Measurements from ENCODE around the gene ZNF391. TPM values are rescaled to one million over a fixed set of nuclear protein-coding genes. Genes with fewer than 3 reads are reported as not detected.
A peak's percentile ranks its signal among the peaks of the same experiment; 100 is the strongest.
"Not testable (repeated sequence)": the region's sequence is repeated elsewhere in the genome, so short reads cannot be mapped to it uniquely, and the experiment has no call there.

Gene ZNF391
- 2.1 TPM for total RNA-seq

- H3K36me3 ChIP-seq (ENCODE audit: control insufficient read depth in 3 of 3, insufficient read depth in 3 of 3, low read length in 3 of 3), result no peaks in the 10 kb centered on the region
- H3K9ac ChIP-seq (ENCODE audit: low read depth in 1 of 3, low read length in 3 of 3), result peak within 1 kb of the TSS; percentile 58 to 92 (median 82)
- no peak within 1 kb of the TSS for H3K27ac ChIP-seq (ENCODE audit: low read depth, low read length)
- H3K4me3 ChIP-seq (ENCODE audit: low read length in 3 of 3), result peak within 1 kb of the TSS; percentile 87 to 97 (median 93)
- H3K9me3 ChIP-seq (ENCODE audit: control insufficient read depth in 3 of 3, low read length in 3 of 3), result no peaks in the 10 kb centered on the region
- peaks cover 4 to 14% (median 6%) of the 10 kb centered on the region in 3 donors for H3K4me1 ChIP-seq (ENCODE audit: control insufficient read depth in 3 of 3, insufficient read depth in 3 of 3, low read length in 3 of 3)
- no peaks in the 10 kb centered on the region for H3K27me3 ChIP-seq (ENCODE audit: control insufficient read depth in 3 of 3, insufficient read depth in 3 of 3, low read length in 3 of 3)
Observed at GRCh38 chr6:27388293-27389197, at the start of gene ZNF391. Gene ZNF391 (plus strand): TSS chr6:27388759. CDS start chr6:27400371, 11,612 bp downstream.

- no peak overlapping the region for H3K4me3 ChIP-seq (ENCODE audit: low read length in 3 of 3)
- peaks cover 0 to 3% (median 3%) of the 10 kb centered on the region in 3 donors for H3K9me3 ChIP-seq (ENCODE audit: control insufficient read depth in 3 of 3, low read length in 3 of 3)
- no peaks in the 10 kb centered on the region for H3K36me3 ChIP-seq (ENCODE audit: control insufficient read depth in 3 of 3, insufficient read depth in 3 of 3, low read length in 3 of 3)
- H3K27me3 ChIP-seq (ENCODE audit: control insufficient read depth in 3 of 3, insufficient read depth in 3 of 3, low read length in 3 of 3), result no peaks in the 10 kb centered on the region
- H3K4me1 ChIP-seq (ENCODE audit: control insufficient read depth in 3 of 3, insufficient read depth in 3 of 3, low read length in 3 of 3), result no peaks in the 10 kb centered on the region
- H3K27ac ChIP-seq (ENCODE audit: low read depth, low read length), result no peak overlapping the region
- no peak overlapping the region for H3K9ac ChIP-seq (ENCODE audit: low read depth in 1 of 3, low read length in 3 of 3)
Observed at GRCh38 chr6:27352850-27353249, 35.7 kb upstream of the ZNF391 start.

GRCh38 chr6:27358786-27359185 lies 29.8 kb upstream of the ZNF391 start:
- Histone ChIP-seq H3K27me3 (ENCODE audit: control insufficient read depth in 3 of 3, insufficient read depth in 3 of 3, low read length in 3 of 3) (no peaks in the 10 kb centered on the region), H3K4me3 (ENCODE audit: low read length in 3 of 3) (peak overlapping the region in 1 of 3 donors; percentile 3), H3K9ac (ENCODE audit: low read depth in 1 of 3, low read length in 3 of 3) (no peak overlapping the region), H3K27ac (ENCODE audit: low read depth, low read length) (no peak overlapping the region), H3K9me3 (ENCODE audit: control insufficient read depth in 3 of 3, low read length in 3 of 3) (peaks cover 4 to 13% (median 5%) of the 10 kb centered on the region in 3 donors), H3K36me3 (ENCODE audit: control insufficient read depth in 3 of 3, insufficient read depth in 3 of 3, low read length in 3 of 3) (peaks cover 17 to 42% (median 17%) of the 10 kb centered on the region in 3 donors), H3K4me1 (ENCODE audit: control insufficient read depth in 3 of 3, insufficient read depth in 3 of 3, low read length in 3 of 3) (no peaks in the 10 kb centered on the region)

GRCh38 chr6:27359231-27359630 lies 29.3 kb upstream of the ZNF391 start:
- H3K27ac ChIP-seq (ENCODE audit: low read depth, low read length), result no peak overlapping the region
- H3K4me1 ChIP-seq (ENCODE audit: control insufficient read depth in 3 of 3, insufficient read depth in 3 of 3, low read length in 3 of 3), result no peaks in the 10 kb centered on the region
- peaks cover 17 to 42% (median 17%) of the 10 kb centered on the region in 3 donors for H3K36me3 ChIP-seq (ENCODE audit: control insufficient read depth in 3 of 3, insufficient read depth in 3 of 3, low read length in 3 of 3)
- H3K4me3 ChIP-seq (ENCODE audit: low read length in 3 of 3), result peak overlapping the region in 1 of 3 donors; percentile 3
- H3K9me3 ChIP-seq (ENCODE audit: control insufficient read depth in 3 of 3, low read length in 3 of 3), result peaks cover 4 to 13% (median 5%) of the 10 kb centered on the region in 3 donors
- H3K9ac ChIP-seq (ENCODE audit: low read depth in 1 of 3, low read length in 3 of 3), result no peak overlapping the region
- H3K27me3 ChIP-seq (ENCODE audit: control insufficient read depth in 3 of 3, insufficient read depth in 3 of 3, low read length in 3 of 3), result no peaks in the 10 kb centered on the region

- no peak overlapping the region for H3K27ac ChIP-seq (ENCODE audit: low read depth, low read length)
- H3K4me3 ChIP-seq (ENCODE audit: low read length in 3 of 3), result no peak overlapping the region
- no peaks in the 10 kb centered on the region for H3K4me1 ChIP-seq (ENCODE audit: control insufficient read depth in 3 of 3, insufficient read depth in 3 of 3, low read length in 3 of 3)
- no peak overlapping the region for H3K9ac ChIP-seq (ENCODE audit: low read depth in 1 of 3, low read length in 3 of 3)
- H3K36me3 ChIP-seq (ENCODE audit: control insufficient read depth in 3 of 3, insufficient read depth in 3 of 3, low read length in 3 of 3), result peaks cover 3 to 8% (median 4%) of the 10 kb centered on the region in 3 donors
- H3K9me3 ChIP-seq (ENCODE audit: control insufficient read depth in 3 of 3, low read length in 3 of 3), result peaks cover 0 to 2% (median 0%) of the 10 kb centered on the region in 3 donors
- no peaks in the 10 kb centered on the region for H3K27me3 ChIP-seq (ENCODE audit: control insufficient read depth in 3 of 3, insufficient read depth in 3 of 3, low read length in 3 of 3)
Observed at GRCh38 chr6:27368202-27368601, 20.4 kb upstream of the ZNF391 start.

- no peak overlapping the region for H3K27ac ChIP-seq (ENCODE audit: low read depth, low read length)
- peaks cover 3 to 8% (median 4%) of the 10 kb centered on the region in 3 donors for H3K36me3 ChIP-seq (ENCODE audit: control insufficient read depth in 3 of 3, insufficient read depth in 3 of 3, low read length in 3 of 3)
- H3K4me1 ChIP-seq (ENCODE audit: control insufficient read depth in 3 of 3, insufficient read depth in 3 of 3, low read length in 3 of 3), result peaks cover 4 to 6% (median 5%) of the 10 kb centered on the region in 3 donors
- H3K4me3 ChIP-seq (ENCODE audit: low read length in 3 of 3), result no peak overlapping the region
- no peaks in the 10 kb centered on the region for H3K27me3 ChIP-seq (ENCODE audit: control insufficient read depth in 3 of 3, insufficient read depth in 3 of 3, low read length in 3 of 3)
- peaks cover 0 to 2% (median 0%) of the 10 kb centered on the region in 3 donors for H3K9me3 ChIP-seq (ENCODE audit: control insufficient read depth in 3 of 3, low read length in 3 of 3)
- no peak overlapping the region for H3K9ac ChIP-seq (ENCODE audit: low read depth in 1 of 3, low read length in 3 of 3)
Observed at GRCh38 chr6:27370391-27370790, 18.2 kb upstream of the ZNF391 start.

- Histone ChIP-seq H3K9ac (ENCODE audit: low read depth in 1 of 3, low read length in 3 of 3) (peak overlapping the region; percentile 83 to 86 (median 85)), H3K4me1 (ENCODE audit: control insufficient read depth in 3 of 3, insufficient read depth in 3 of 3, low read length in 3 of 3) (peaks cover 4 to 7% (median 5%) of the 10 kb centered on the region in 3 donors), H3K27ac (ENCODE audit: low read depth, low read length) (no peak overlapping the region), H3K4me3 (ENCODE audit: low read length in 3 of 3) (peak overlapping the region; percentile 86 to 91 (median 90)), H3K9me3 (ENCODE audit: control insufficient read depth in 3 of 3, low read length in 3 of 3) (no peaks in the 10 kb centered on the region), H3K27me3 (ENCODE audit: control insufficient read depth in 3 of 3, insufficient read depth in 3 of 3, low read length in 3 of 3) (no peaks in the 10 kb centered on the region), H3K36me3 (ENCODE audit: control insufficient read depth in 3 of 3, insufficient read depth in 3 of 3, low read length in 3 of 3) (no peaks in the 10 kb centered on the region)
Observed at GRCh38 chr6:27374824-27375612, 13.5 kb upstream of the ZNF391 start.

GRCh38 chr6:27375613-27376079 lies 12.9 kb upstream of the ZNF391 start:
- no peaks in the 10 kb centered on the region for H3K36me3 ChIP-seq (ENCODE audit: control insufficient read depth in 3 of 3, insufficient read depth in 3 of 3, low read length in 3 of 3)
- peak overlapping the region in 1 of 3 donors; percentile 86 for H3K9ac ChIP-seq (ENCODE audit: low read depth in 1 of 3, low read length in 3 of 3)
- no peaks in the 10 kb centered on the region for H3K27me3 ChIP-seq (ENCODE audit: control insufficient read depth in 3 of 3, insufficient read depth in 3 of 3, low read length in 3 of 3)
- H3K27ac ChIP-seq (ENCODE audit: low read depth, low read length), result no peak overlapping the region
- no peaks in the 10 kb centered on the region for H3K9me3 ChIP-seq (ENCODE audit: control insufficient read depth in 3 of 3, low read length in 3 of 3)
- peak overlapping the region; percentile 86 to 91 (median 90) for H3K4me3 ChIP-seq (ENCODE audit: low read length in 3 of 3)
- H3K4me1 ChIP-seq (ENCODE audit: control insufficient read depth in 3 of 3, insufficient read depth in 3 of 3, low read length in 3 of 3), result peaks cover 4 to 7% (median 5%) of the 10 kb centered on the region in 3 donors

- not testable (repeated sequence) for H3K36me3 ChIP-seq (ENCODE audit: control insufficient read depth in 3 of 3, insufficient read depth in 3 of 3, low read length in 3 of 3); H3K27me3 ChIP-seq (ENCODE audit: control insufficient read depth in 3 of 3, insufficient read depth in 3 of 3, low read length in 3 of 3); H3K4me3 ChIP-seq (ENCODE audit: low read length in 3 of 3); H3K27ac ChIP-seq (ENCODE audit: low read depth, low read length); H3K4me1 ChIP-seq (ENCODE audit: control insufficient read depth in 3 of 3, insufficient read depth in 3 of 3, low read length in 3 of 3); H3K9ac ChIP-seq (ENCODE audit: low read depth in 1 of 3, low read length in 3 of 3); H3K9me3 ChIP-seq (ENCODE audit: control insufficient read depth in 3 of 3, low read length in 3 of 3)
Observed at GRCh38 chr6:27378406-27378805, 10.2 kb upstream of the ZNF391 start.
